Measurements from ENCODE around the gene KLF16.

DNA sequence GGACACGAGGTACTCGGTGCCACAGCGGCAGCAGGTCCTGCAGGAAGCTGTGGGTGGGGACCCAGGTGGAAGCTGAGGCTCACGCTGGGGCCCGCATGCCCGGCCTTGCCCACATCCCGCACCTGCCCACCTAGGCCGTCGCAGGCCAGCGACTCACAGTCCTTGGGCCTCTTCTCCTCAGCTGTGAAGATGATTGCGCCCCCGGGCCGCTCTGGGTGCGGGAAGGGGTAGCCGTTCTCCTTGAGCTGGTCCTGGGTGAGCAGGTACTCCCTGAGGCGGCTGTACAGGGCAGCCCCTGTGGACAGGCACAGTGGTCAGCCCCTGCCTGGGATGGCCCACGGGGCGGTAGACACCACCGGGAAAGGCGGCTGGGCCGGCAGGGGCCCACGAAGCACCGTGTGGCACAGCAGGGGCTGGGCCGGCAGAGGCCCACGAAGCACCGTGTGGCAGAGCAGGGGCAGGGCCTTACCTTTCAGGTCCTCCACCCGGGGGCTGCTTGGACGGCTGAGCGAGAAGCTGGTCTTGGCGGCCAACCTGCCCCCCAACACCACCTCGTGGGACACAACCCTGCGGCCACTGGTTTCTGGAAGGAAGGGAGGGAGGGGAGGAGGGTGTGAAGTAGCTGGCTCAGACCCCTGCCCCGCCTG, 44.7 kb downstream of the KLF16 start:
- TF ChIP-seq EZH2 (IDR thresholded peaks at IDR 0.05; ENCODE audit: borderline replicate concordance, low read length), result no peak
- TF ChIP-seq, protein P1, sequence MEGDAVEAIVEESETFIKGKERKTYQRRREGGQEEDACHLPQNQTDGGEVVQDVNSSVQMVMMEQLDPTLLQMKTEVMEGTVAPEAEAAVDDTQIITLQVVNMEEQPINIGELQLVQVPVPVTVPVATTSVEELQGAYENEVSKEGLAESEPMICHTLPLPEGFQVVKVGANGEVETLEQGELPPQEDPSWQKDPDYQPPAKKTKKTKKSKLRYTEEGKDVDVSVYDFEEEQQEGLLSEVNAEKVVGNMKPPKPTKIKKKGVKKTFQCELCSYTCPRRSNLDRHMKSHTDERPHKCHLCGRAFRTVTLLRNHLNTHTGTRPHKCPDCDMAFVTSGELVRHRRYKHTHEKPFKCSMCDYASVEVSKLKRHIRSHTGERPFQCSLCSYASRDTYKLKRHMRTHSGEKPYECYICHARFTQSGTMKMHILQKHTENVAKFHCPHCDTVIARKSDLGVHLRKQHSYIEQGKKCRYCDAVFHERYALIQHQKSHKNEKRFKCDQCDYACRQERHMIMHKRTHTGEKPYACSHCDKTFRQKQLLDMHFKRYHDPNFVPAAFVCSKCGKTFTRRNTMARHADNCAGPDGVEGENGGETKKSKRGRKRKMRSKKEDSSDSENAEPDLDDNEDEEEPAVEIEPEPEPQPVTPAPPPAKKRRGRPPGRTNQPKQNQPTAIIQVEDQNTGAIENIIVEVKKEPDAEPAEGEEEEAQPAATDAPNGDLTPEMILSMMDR (IDR thresholded peaks at IDR 0.05; ENCODE audit: low read length), result no peak

Data from OCI-LY1 (cell line).